Subcutaneous abdominal adipose tissue (tissue), 5 donors: ENCODE measurements around the gene NUAK1.

Experiments
- H3K27ac ChIP-seq: one replicate; pipeline ENCODE4 v1.7.0; 2013; ENCODE audit warnings: low read depth, mild to moderate bottlenecking, inconsistent platforms, low read length, moderate library complexity
- H3K27me3 ChIP-seq, 5 donors: one replicate each; pipeline ENCODE4 v1.7.0; 2013; ENCODE audit warnings: low read length in 5 of 5, inconsistent platforms in 1 of 5; ENCODE audit not compliant: control insufficient read depth in 5 of 5, insufficient read depth in 4 of 5
- H3K36me3 ChIP-seq, 5 donors: one replicate each; pipeline ENCODE4 v1.7.0; 2013; ENCODE audit warnings: low read length in 5 of 5; ENCODE audit not compliant: control insufficient read depth in 5 of 5, insufficient read depth in 5 of 5
- H3K4me1 ChIP-seq, 5 donors: one replicate each; pipeline ENCODE4 v1.7.0; 2013; ENCODE audit warnings: low read length in 5 of 5, mild to moderate bottlenecking in 3 of 5, moderate library complexity in 1 of 5; ENCODE audit not compliant: control insufficient read depth in 5 of 5, insufficient read depth in 5 of 5
- H3K4me3 ChIP-seq, 5 donors: one replicate each; pipeline ENCODE4 v1.7.0; 2013; ENCODE audit warnings: low read length in 5 of 5, low read depth in 1 of 5
- H3K9ac ChIP-seq, 5 donors: one replicate each; pipeline ENCODE4 v1.7.0; 2013; ENCODE audit warnings: low read length in 5 of 5, mild to moderate bottlenecking in 4 of 5, moderate library complexity in 3 of 5
- H3K9me3 ChIP-seq, 5 donors: one replicate each; pipeline ENCODE4 v1.7.0; 2013; ENCODE audit warnings: low read length in 5 of 5; ENCODE audit not compliant: control insufficient read depth in 5 of 5
- donor health status: healthy.
- donor health status: healthy.
- donor health status: healthy.
- donor health status: healthy.
- donor health status: healthy.

NUAK1 gene

DNA sequence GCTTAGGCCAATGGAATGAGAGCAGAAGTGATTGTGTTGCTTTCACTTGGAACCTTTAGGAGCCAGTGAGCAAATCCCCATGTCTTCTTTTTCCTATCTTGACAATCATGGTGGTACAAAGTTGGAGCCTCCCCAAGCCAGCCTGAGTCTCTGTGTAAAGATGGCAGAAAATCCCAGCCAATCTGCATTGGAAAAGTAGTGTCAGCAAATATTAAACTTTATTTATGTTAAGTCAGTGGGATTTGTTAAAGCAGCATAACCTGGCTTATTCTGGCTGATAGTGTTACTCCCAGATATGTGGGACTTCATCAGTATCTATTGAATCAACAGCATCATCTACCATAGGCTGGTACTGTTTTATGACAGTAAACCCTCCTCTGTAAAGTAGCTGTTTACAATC is 2.2 kb upstream of the NUAK1 start:
- Histone ChIP-seq H3K9ac (peak overlapping the region in 1 of 5 donors; percentile 95), H3K36me3 (no peaks in the 10 kb centered on the region), H3K9me3 (no peaks in the 10 kb centered on the region), H3K4me3 (peak overlapping the region in 2 of 5 donors; percentile 10 to 73), H3K4me1 (peaks cover 4 to 56% (median 52%) of the 10 kb centered on the region in 5 donors), H3K27me3 (peaks cover 0 to 9% (median 0%) of the 10 kb centered on the region in 5 donors), H3K27ac (peak overlapping the region; percentile 98)

DNA sequence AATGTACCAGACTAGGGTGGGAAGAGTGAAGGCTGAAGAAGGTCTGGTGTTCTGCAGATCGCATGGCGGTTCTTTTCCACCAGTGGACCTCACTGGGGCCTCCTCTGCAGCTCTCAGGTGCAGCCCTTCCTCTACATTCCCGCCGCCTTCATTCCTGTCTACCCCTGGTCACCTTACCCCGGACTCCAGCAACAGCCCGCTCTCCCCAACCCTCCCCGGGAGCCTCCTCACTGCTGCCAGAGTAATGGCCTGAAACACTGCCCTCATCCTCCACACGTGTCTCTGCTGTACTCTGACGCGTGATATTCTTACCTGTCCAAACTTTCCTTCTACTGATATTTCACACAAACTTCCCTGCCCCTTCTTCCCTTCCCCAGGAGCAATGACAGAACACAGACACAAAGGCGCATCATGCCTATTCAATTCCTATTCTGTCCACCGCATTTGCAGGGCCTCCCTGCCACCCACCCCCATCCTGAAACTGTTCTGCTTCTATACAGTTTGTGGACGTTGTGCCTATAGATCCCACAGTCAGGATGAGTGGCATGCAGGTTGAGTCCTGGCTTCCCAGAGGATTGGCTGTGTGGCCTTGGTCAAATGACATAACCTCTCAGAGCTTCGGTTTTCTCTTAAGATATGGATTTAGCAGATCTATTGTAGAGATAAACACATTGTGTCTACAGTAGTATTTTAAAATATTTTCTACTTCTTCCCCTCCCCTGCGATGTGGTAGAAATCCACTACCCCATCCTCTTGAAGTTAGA is 1.7 kb upstream of the NUAK1 start:
- peak overlapping the region; percentile 73 to 88 (median 83) for H3K4me3 ChIP-seq
- H3K27me3 ChIP-seq, result peaks cover 0 to 9% (median 0%) of the 10 kb centered on the region in 5 donors
- peak overlapping the region; percentile 98 for H3K27ac ChIP-seq
- H3K36me3 ChIP-seq, result no peaks in the 10 kb centered on the region
- no peaks in the 10 kb centered on the region for H3K9me3 ChIP-seq
- H3K9ac ChIP-seq, result peak overlapping the region; percentile 87 to 95 (median 90)
- peaks cover 4 to 56% (median 53%) of the 10 kb centered on the region in 5 donors for H3K4me1 ChIP-seq

DNA sequence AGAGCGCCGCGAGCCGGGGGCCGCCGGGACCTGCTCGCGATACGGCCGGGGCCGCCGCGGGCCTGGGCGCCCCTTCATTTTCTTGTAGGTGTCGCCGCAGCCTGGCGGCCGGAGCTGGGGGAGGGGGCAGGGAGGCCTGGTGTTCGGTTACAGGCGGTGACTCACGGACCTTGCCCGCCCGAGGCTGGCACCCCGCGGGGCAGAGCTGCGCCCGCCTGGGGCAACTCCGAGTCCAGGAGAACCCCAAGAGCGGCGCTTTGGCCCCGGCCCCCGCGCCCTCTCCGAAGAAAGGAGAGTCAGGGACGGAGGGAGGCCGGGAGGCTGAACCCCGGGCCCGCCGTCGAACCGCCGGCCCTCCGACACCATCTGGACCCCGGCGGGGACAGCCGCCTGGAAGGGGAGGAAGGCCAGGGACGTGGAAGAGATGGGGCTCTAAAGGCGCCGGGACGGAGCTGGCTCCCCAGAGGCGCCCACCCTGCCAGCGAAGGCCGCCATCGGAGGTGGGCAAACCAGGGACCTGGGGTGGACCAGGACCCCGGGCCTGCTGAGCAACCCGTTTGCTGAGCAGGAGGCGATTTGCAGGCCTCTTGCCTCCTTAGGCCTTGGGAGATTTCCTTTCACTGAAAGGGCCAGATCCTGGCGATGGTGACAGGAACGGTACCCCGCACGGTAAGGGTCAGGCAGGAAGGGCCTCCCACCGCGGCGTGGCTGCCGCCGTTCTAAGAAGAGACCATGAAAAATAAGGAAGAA is 843 bp upstream of the NUAK1 start:
- H3K27me3 ChIP-seq, result peaks cover 0 to 9% (median 0%) of the 10 kb centered on the region in 5 donors
- no peaks in the 10 kb centered on the region for H3K36me3 ChIP-seq
- peak overlapping the region; percentile 87 to 95 (median 90) for H3K9ac ChIP-seq
- H3K9me3 ChIP-seq, result no peaks in the 10 kb centered on the region
- H3K27ac ChIP-seq, result peak overlapping the region; percentile 98
- peaks cover 7 to 61% (median 58%) of the 10 kb centered on the region in 5 donors for H3K4me1 ChIP-seq
- H3K4me3 ChIP-seq, result peak overlapping the region; percentile 73 to 88 (median 83)

DNA sequence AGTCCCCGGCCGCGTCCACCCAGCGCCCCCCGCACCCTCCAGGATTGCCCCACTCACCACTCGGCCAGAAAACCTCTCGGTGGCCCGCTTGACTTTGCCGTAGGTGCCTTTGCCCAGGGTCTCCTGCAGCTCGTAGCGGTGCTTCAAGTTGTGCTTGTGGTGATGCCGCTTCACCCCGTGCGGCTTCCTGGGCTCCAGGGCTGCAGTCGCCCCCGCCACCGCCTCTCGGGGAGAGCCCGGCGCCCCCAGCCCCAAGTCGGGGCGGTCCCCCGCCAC is 459 bp downstream of the NUAK1 start:
- peaks cover 8 to 74% (median 68%) of the 10 kb centered on the region in 5 donors for H3K4me1 ChIP-seq

GRCh38 chr12:106137530-106138356 is 1.0 kb downstream of the NUAK1 start:
- peaks cover 10 to 79% (median 74%) of the 10 kb centered on the region in 5 donors for H3K4me1 ChIP-seq
- peaks cover 0 to 9% (median 0%) of the 10 kb centered on the region in 5 donors for H3K27me3 ChIP-seq
- peak overlapping the region; percentile 48 to 92 (median 82) for H3K9ac ChIP-seq
- H3K4me3 ChIP-seq, result peak overlapping the region; percentile 78 to 97 (median 85)
- no peaks in the 10 kb centered on the region for H3K9me3 ChIP-seq
- no peaks in the 10 kb centered on the region for H3K36me3 ChIP-seq
- peak overlapping the region; percentile 98 for H3K27ac ChIP-seq

More for the DNA sequence above, 459 bp downstream of the NUAK1 start:
- Histone ChIP-seq H3K27ac (peak overlapping the region; percentile 98), H3K27me3 (peaks cover 0 to 9% (median 0%) of the 10 kb centered on the region in 5 donors), H3K9ac (peak overlapping the region; percentile 48 to 92 (median 82)), H3K36me3 (no peaks in the 10 kb centered on the region), H3K4me3 (peak overlapping the region; percentile 78 to 97 (median 85)), H3K9me3 (no peaks in the 10 kb centered on the region)

- Histone ChIP-seq H3K4me1 (peaks cover 15 to 89% (median 83%) of the 10 kb centered on the region in 5 donors), H3K27me3 (peaks cover 0 to 9% (median 0%) of the 10 kb centered on the region in 5 donors), H3K9me3 (no peaks in the 10 kb centered on the region), H3K27ac (peak overlapping the region; percentile 98), H3K4me3 (peak overlapping the region; percentile 78 to 97 (median 85)), H3K36me3 (no peaks in the 10 kb centered on the region), H3K9ac (peak overlapping the region; percentile 56 to 85 (median 65))
These were observed 2.5 kb downstream of the NUAK1 start for GRCh38 chr12:106136263-106136662.

DNA sequence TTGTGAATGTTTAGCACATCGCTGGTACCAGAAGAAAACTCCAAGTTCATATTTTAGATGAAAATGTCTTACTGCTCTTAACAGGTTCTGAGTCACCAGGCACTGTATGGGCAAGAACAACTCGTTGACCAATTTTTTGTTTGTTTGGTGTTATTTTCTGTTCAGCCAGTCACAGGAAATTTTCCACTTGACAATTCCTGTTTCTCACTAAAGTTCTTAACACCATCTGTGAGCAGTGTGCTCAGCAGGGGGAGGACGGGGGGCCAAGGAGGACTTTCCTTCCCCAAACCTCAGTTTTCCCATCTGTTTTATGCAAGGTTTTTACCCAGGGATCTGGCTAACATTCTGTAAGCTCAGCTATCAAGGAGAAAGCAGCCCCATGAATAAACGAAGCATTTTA is 3.0 kb downstream of the NUAK1 start:
- H3K27ac ChIP-seq, result peak overlapping the region; percentile 98
- peak overlapping the region in 4 of 5 donors; percentile 83 to 97 (median 86) for H3K4me3 ChIP-seq
- H3K9ac ChIP-seq, result peak overlapping the region; percentile 13 to 56 (median 33)
- no peaks in the 10 kb centered on the region for H3K36me3 ChIP-seq
- H3K27me3 ChIP-seq, result peaks cover 0 to 9% (median 0%) of the 10 kb centered on the region in 5 donors
- H3K9me3 ChIP-seq, result no peaks in the 10 kb centered on the region
- H3K4me1 ChIP-seq, result peaks cover 15 to 86% (median 81%) of the 10 kb centered on the region in 5 donors

DNA sequence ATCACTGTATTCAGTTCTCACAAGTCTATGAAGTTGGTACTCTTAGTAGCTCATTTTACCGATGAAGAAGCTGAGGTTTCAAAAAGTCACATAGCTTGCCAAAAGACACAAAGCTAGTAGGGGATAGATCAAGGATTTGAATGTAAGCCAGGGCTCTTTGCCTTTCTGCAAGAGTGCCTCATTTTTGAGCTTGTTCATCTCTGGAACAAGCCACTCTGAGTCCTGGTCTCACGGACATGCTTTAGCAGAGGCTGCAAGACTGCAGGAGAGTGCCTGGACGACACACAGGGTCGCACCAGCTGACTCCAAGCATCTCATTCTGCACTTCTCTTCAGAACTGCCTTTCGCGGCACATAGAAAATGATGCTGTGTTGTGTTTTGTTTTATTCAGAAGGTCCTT is 3.7 kb downstream of the NUAK1 start:
- peak overlapping the region; percentile 63 for H3K27ac ChIP-seq
- peak overlapping the region in 3 of 5 donors; percentile 1 to 42 (median 35) for H3K9ac ChIP-seq
- H3K27me3 ChIP-seq, result peaks cover 0 to 5% (median 0%) of the 10 kb centered on the region in 5 donors
- no peaks in the 10 kb centered on the region for H3K36me3 ChIP-seq
- no peaks in the 10 kb centered on the region for H3K9me3 ChIP-seq
- peak overlapping the region in 4 of 5 donors; percentile 83 to 97 (median 86) for H3K4me3 ChIP-seq
- peaks cover 11 to 81% (median 78%) of the 10 kb centered on the region in 5 donors for H3K4me1 ChIP-seq

GRCh38 chr12:106134294-106134949 is 4.3 kb downstream of the NUAK1 start:
- peak overlapping the region; percentile 63 for H3K27ac ChIP-seq
- peaks cover 11 to 80% (median 73%) of the 10 kb centered on the region in 5 donors for H3K4me1 ChIP-seq
- peaks cover 0 to 5% (median 0%) of the 10 kb centered on the region in 5 donors for H3K27me3 ChIP-seq
- peak overlapping the region in 1 of 5 donors; percentile 1 for H3K9ac ChIP-seq
- H3K36me3 ChIP-seq, result no peaks in the 10 kb centered on the region
- H3K4me3 ChIP-seq, result peak overlapping the region in 2 of 5 donors; percentile 9 to 19
- H3K9me3 ChIP-seq, result no peaks in the 10 kb centered on the region
